Fibroblast of lung (primary cell): Measurements from ENCODE around the gene SH3GL2. TPM values are rescaled to one million over a fixed set of nuclear protein-coding genes. Genes with fewer than 3 reads are reported as not detected.

Source experiments
- DNase-seq, 2 donors: peaks; one replicate each; pipeline versions ENCODE4 v3.0.0 to v3.0.0-alpha.2; 2010; ENCODE audit warnings: low read depth in 2 of 2
- H2AFZ ChIP-seq: 2 replicates; pipeline ENCODE4 v1.5.1; 2012; ENCODE audit warnings: low read length, control low read depth, inconsistent platforms
- H3K27ac ChIP-seq: 2 replicates; pipeline ENCODE4 v1.5.1; 2011; ENCODE audit warnings: low read length, control low read depth; ENCODE audit not compliant: insufficient read depth
- H3K27me3 ChIP-seq: 2 replicates; pipeline ENCODE4 v1.5.1; 2011; ENCODE audit warnings: mild to moderate bottlenecking, low read length; ENCODE audit not compliant: control insufficient read depth, insufficient read depth
- H3K36me3 ChIP-seq: 2 replicates; pipeline ENCODE4 v1.5.1; 2011; ENCODE audit warnings: low read length; ENCODE audit not compliant: control insufficient read depth, insufficient read depth
- H3K4me1 ChIP-seq: 2 replicates; pipeline ENCODE4 v1.5.1; 2011; ENCODE audit warnings: low read length; ENCODE audit not compliant: control insufficient read depth, insufficient read depth; ENCODE audit errors: extremely low read depth
- H3K4me2 ChIP-seq: 2 replicates; pipeline ENCODE4 v1.5.1; 2011; ENCODE audit warnings: low read length, control low read depth; ENCODE audit not compliant: insufficient read depth; ENCODE audit errors: extremely low read depth
- H3K4me3 ChIP-seq, 4 experiments: fragments of 200-600 bp in 1 of 4; sonication (generic) in 1 of 4; replicated peaks in 1 of 4; 2 replicates each; pipeline ENCODE4 v1.5.1; 2011 to 2016; ENCODE audit warnings: low read length in 4 of 4, low read depth in 3 of 4, mild to moderate bottlenecking in 3 of 4, control low read depth in 2 of 4, inconsistent platforms in 1 of 4, mixed read lengths in 1 of 4; ENCODE audit not compliant: insufficient read depth in 1 of 4; ENCODE audit errors: control extremely low read depth in 1 of 4
- H3K79me2 ChIP-seq: 2 replicates; pipeline ENCODE4 v1.5.1; 2012; ENCODE audit warnings: mild to moderate bottlenecking, low read length, inconsistent platforms; ENCODE audit not compliant: control insufficient read depth, insufficient read depth
- H3K9ac ChIP-seq: 2 replicates; pipeline ENCODE4 v1.5.1; 2011; ENCODE audit warnings: mild to moderate bottlenecking, low read length, control low read depth; ENCODE audit not compliant: insufficient read depth
- H3K9me3 ChIP-seq: 2 replicates; pipeline ENCODE4 v1.5.1; 2012; ENCODE audit warnings: low read depth, low read length; ENCODE audit not compliant: control insufficient read depth, insufficient read depth
- H4K20me1 ChIP-seq: 2 replicates; pipeline ENCODE4 v1.5.1; 2011; ENCODE audit warnings: low read length; ENCODE audit not compliant: control insufficient read depth, insufficient read depth; ENCODE audit errors: extremely low read depth
- EZH2 ChIP-seq: IDR thresholded peaks from 2 replicates; pipeline ENCODE4 v1.5.1; 2012; ENCODE audit warnings: low read length, control low read depth, mild to moderate bottlenecking; ENCODE audit errors: missing control alignments
- polyA plus RNA-seq, 2 donors: library from polyadenylated mRNA; depleted of rRNA in 1 of 2; stranded (reverse) in 1 of 2; unstranded in 1 of 2; fragments of >200 nt; gene quantifications; 2 replicates each; pipeline ENCODE4 v1.2.1, GENCODE V29; 2011 to 2012; ENCODE audit warnings: missing spikeins in 1 of 2
- total RNA-seq: library from RNA; depleted of rRNA; stranded (reverse); fragments of >200 nt; gene quantifications from 2 replicates; pipeline ENCODE4 v1.2.1, GENCODE V29; 2014
- TF ChIP-seq, protein P1 (sequence below), 2 donors: IDR thresholded peaks in 1 of 2; conservative IDR thresholded peaks in 1 of 2; 1 replicate in 1 of 2; 2 replicates in 1 of 2; pipeline ENCODE4 v1.5.1; 2011 to 2012; ENCODE audit warnings: low read length in 2 of 2, control low read depth in 1 of 2, inconsistent platforms in 1 of 2, low read depth in 1 of 2, mild to moderate bottlenecking in 1 of 2

SH3GL2 gene
- total and polyA plus RNA-seq, 2 donors (not counting 1 experiment from before 2014, with no cell fraction given): 0.17 TPM; not detected in 1

DNA sequence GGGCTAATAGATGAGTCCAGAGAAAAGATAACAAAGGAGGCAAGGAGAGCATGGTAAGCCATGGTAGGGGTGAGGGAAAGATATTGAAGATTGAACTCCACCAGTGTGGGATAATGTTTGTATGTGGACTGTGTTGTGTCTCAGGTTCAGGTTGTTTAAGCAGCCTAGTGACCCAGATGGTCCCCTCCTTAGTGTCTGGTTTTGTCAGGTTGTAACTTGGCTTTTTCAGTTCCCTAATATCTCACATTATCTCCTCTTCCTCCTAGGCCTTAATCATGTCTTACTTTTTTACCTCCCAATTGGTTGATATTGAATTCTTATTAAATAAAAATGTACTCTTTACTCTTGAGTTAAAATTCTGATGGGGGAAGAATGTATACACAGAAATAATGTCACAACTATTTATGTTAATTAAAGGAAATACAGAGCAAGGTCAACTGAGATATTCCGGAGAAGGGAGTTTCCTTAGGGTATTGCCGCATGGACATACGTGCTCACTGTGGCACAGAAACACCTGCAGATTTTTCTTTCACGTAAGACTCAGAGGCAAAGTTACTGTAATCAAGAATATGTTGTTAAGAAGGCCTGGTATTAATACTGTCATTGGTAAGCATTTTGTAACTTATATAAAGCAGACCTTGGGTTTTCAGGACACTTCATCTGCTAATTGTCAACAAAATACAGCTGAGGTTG lies 23.4 kb upstream of the SH3GL2 start:
- Histone ChIP-seq H3K36me3 (no peaks in the 10 kb centered on the region), H3K9ac (no peak overlapping the region), H3K4me3 (no peak overlapping the region), H3K4me1 (no peaks in the 10 kb centered on the region), H3K9me3 (no peaks in the 10 kb centered on the region), H3K79me2 (no peaks in the 10 kb centered on the region), H3K27ac (no peak overlapping the region), H4K20me1 (no peaks in the 10 kb centered on the region), H2AFZ (no peak overlapping the region), H3K4me2 (no peak overlapping the region), H3K27me3 (no peaks in the 10 kb centered on the region)
- TF ChIP-seq EZH2: no peak
- TF ChIP-seq, protein P1, sequence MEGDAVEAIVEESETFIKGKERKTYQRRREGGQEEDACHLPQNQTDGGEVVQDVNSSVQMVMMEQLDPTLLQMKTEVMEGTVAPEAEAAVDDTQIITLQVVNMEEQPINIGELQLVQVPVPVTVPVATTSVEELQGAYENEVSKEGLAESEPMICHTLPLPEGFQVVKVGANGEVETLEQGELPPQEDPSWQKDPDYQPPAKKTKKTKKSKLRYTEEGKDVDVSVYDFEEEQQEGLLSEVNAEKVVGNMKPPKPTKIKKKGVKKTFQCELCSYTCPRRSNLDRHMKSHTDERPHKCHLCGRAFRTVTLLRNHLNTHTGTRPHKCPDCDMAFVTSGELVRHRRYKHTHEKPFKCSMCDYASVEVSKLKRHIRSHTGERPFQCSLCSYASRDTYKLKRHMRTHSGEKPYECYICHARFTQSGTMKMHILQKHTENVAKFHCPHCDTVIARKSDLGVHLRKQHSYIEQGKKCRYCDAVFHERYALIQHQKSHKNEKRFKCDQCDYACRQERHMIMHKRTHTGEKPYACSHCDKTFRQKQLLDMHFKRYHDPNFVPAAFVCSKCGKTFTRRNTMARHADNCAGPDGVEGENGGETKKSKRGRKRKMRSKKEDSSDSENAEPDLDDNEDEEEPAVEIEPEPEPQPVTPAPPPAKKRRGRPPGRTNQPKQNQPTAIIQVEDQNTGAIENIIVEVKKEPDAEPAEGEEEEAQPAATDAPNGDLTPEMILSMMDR (conservative IDR thresholded peaks at IDR 0.05 in 1 of 2, IDR thresholded peaks at IDR 0.05 in 1 of 2; ENCODE audit: low read depth in 1 of 2, low read length in 2 of 2): no peak
- DNase-seq: no peak

GRCh38 chr9:17556255-17556654 lies 22.6 kb upstream of the SH3GL2 start:
- H3K9ac ChIP-seq: no peak overlapping the region
- no peak overlapping the region for H3K4me2 ChIP-seq
- H3K36me3 ChIP-seq: no peaks in the 10 kb centered on the region
- no peaks in the 10 kb centered on the region for H3K79me2 ChIP-seq
- H2AFZ ChIP-seq: no peak overlapping the region
- H3K4me1 ChIP-seq: no peaks in the 10 kb centered on the region
- H3K27me3 ChIP-seq: no peaks in the 10 kb centered on the region
- H3K4me3 ChIP-seq: no peak overlapping the region
- H3K9me3 ChIP-seq: no peaks in the 10 kb centered on the region
- no peak for TF ChIP-seq EZH2
- TF ChIP-seq, protein P1 (conservative IDR thresholded peaks at IDR 0.05 in 1 of 2, IDR thresholded peaks at IDR 0.05 in 1 of 2; ENCODE audit: low read depth in 1 of 2, low read length in 2 of 2): no peak
- DNase-seq: no peak
- no peaks in the 10 kb centered on the region for H4K20me1 ChIP-seq
- H3K27ac ChIP-seq: no peak overlapping the region

- Histone ChIP-seq H4K20me1 (no peaks in the 10 kb centered on the region), H3K9me3 (no peaks in the 10 kb centered on the region), H2AFZ (no peak overlapping the region), H3K9ac (no peak overlapping the region), H3K27ac (no peak overlapping the region), H3K4me2 (no peak overlapping the region), H3K27me3 (no peaks in the 10 kb centered on the region), H3K4me1 (no peaks in the 10 kb centered on the region), H3K4me3 (no peak overlapping the region), H3K36me3 (no peaks in the 10 kb centered on the region), H3K79me2 (no peaks in the 10 kb centered on the region)
- no peak for TF ChIP-seq EZH2
- TF ChIP-seq, protein P1 (conservative IDR thresholded peaks at IDR 0.05 in 1 of 2, IDR thresholded peaks at IDR 0.05 in 1 of 2; ENCODE audit: low read depth in 1 of 2, low read length in 2 of 2): no peak
- no peak for DNase-seq
These were observed 21.9 kb upstream of the SH3GL2 start for GRCh38 chr9:17556935-17557334.
